ENCODE data around the gene SAV1. TPM values are rescaled to one million over a fixed set of nuclear protein-coding genes. Genes with fewer than 3 reads are reported as not detected.

Gene SAV1
- total and polyA plus RNA-seq, 2 of the 13 experiments (the other 11 are each of a cell fraction or from before 2014, with no cell fraction given) = 7.3 to 8.2 TPM

GRCh38 chr14:50678163-50678562 lies 10.1 kb upstream of the SAV1 start:
- no peak overlapping the region for H3K4me3 ChIP-seq (replicated peaks in 1 of 3; ENCODE audit: insufficient read depth in 1 of 3, low read depth in 2 of 3, low read length in 3 of 3)
- H3K27me3 ChIP-seq (ENCODE audit: control insufficient read depth in 1 of 2, insufficient read depth in 2 of 2, low read length in 2 of 2) = peaks cover 1 to 11% of the 10 kb centered on the region in 2 experiments; a peak in 2 of 5 replicates
- POLR2A ChIA-PET = no interaction called here
- peaks cover 16% of the 10 kb centered on the region for H3K4me1 ChIP-seq (ENCODE audit: insufficient read depth, low read length)
- H4K20me1 ChIP-seq (ENCODE audit: insufficient read depth, low read length) = no peaks in the 10 kb centered on the region
- BruUV-seq (replicated peaks) = no TSS peak
- in situ Hi-C loops (cut with HindIII; ENCODE audit: extremely low pct_ligation_motif_present, low pct_unique_long_range_greater_than_20kb) (no loop called here), intact Hi-C loops (cut with micrococcal nuclease; ENCODE audit: unreplicated experiment) (no loop called here)
- CTCF ChIA-PET (ENCODE audit: low intra/inter-chr PET ratio, low total read pairs) = no interaction called here
- no peak overlapping the region for H3K9ac ChIP-seq (ENCODE audit: insufficient read depth, low read depth, low read length)
- H3K4me2 ChIP-seq (ENCODE audit: low read depth, low read length) = no peak overlapping the region
- H3K36me3 ChIP-seq (replicated peaks in 1 of 2; ENCODE audit: control insufficient read depth in 1 of 2, insufficient read depth in 2 of 2, low read length in 2 of 2) = no peaks in the 10 kb centered on the region
- no peak for ATAC-seq
- no peak for DNase-seq (ENCODE audit: low spot score)
- no peak overlapping the region for H2AFZ ChIP-seq (ENCODE audit: low read length)
- H3K27ac ChIP-seq (ENCODE audit: extremely low read length, insufficient read depth, low read length) = no peak overlapping the region
- 31% methylated on average over 5 of the region's 5 CpGs for WGBS (ENCODE audit: low lambda C conversion rate)
- H3K9me3 ChIP-seq (ENCODE audit: low read length) = no peaks in the 10 kb centered on the region
- TF ChIP-seq PHF21A (CRISPR knock-in tag; IDR thresholded peaks at IDR 0.05) (no peak), RFX3 (CRISPR knock-in tag; IDR thresholded peaks at IDR 0.05) (no peak), SRSF9 (IDR thresholded peaks at IDR 0.05; ENCODE audit: borderline replicate concordance, insufficient read depth, low read depth, low read length, poor library complexity, severe bottlenecking) (no peak), ZFP62 (CRISPR knock-in tag; IDR thresholded peaks at IDR 0.05) (no peak), ZNF333 (CRISPR knock-in tag; IDR thresholded peaks at IDR 0.05; ENCODE audit: borderline replicate concordance) (no peak), ZSCAN12 (CRISPR knock-in tag; IDR thresholded peaks at IDR 0.05) (no peak), NFKBIZ (CRISPR knock-in tag; IDR thresholded peaks at IDR 0.05) (no peak), ATF7-NPFF (CRISPR knock-in tag; IDR thresholded peaks at IDR 0.05; ENCODE audit: low read depth) (no peak), PHB2 (IDR thresholded peaks at IDR 0.05; ENCODE audit: partially characterized antibody) (no peak)
- TF ChIP-seq, protein P1, sequence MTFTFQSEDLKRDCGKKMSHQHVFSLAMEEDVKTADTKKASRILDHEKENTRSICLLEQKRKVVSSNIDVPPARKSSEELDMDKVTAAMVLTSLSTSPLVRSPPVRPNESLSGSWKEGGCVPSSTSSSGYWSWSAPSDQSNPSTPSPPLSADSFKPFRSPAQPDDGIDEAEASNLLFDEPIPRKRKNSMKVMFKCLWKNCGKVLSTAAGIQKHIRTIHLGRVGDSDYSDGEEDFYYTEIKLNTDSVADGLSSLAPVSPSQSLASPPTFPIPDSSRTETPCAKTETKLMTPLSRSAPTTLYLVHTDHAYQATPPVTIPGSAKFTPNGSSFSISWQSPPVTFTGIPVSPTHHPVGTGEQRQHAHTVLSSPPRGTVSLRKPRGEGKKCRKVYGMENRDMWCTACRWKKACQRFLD (CRISPR knock-in tag; IDR thresholded peaks at IDR 0.05; ENCODE audit: borderline replicate concordance) = no peak
- no peak for FAIRE-seq
- no peaks in the 10 kb centered on the region for H3K79me2 ChIP-seq (ENCODE audit: insufficient read depth, low read length)
